ENCODE measurements around the gene ABCC6.

DNA sequence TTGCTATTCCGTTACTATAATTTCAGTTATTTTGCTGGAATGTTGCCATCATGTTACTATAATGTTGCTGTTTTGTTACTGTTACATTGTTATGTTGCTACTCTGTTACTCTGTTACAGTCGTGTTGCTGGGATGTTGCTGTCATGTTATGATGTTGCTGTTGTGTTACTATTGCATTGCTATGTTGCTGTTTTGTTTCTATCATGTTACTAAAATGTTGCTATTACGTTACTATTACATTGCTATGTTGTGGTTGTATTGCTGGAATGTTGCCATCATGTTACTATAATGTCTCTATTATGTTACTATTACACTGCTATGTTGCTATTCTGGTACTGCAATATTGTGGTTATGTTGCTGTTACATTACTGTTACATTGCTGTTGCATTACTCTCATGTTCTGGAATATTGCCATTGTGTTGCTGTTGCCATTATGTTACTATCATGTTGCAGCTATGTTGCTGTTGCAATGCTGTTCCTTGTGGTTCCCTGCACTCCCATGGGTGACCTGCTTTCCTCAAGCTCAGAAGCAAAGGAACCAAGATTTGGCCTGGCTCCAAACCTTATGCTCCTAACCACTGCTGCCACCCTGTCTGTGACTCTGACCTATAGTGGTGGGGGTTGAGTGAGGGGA is 64.4 kb downstream of the ABCC6 start:
- TF ChIP-seq CTCF (IDR thresholded peaks at IDR 0.05), result no peak
- TF ChIP-seq POLR2A (IDR thresholded peaks at IDR 0.05), result no peak
